GM10266 (cell line): ENCODE results near the gene VAPA.

ENCODE experiments used
- DNase-seq: peaks from one replicate; pipeline ENCODE4 v3.0.0; 2012; ENCODE audit errors: extremely low spot score
- CTCF ChIP-seq: IDR thresholded peaks from 2 replicates; pipeline ENCODE4 v1.5.1; 2012; ENCODE audit warnings: mild to moderate bottlenecking, low read depth; ENCODE audit not compliant: control insufficient read depth, insufficient read depth; ENCODE audit errors: missing control alignments

The VAPA gene

GRCh38 chr18:9952633-9953416 is 39.0 kb downstream of the VAPA start:
- TF ChIP-seq CTCF: no peak
- DNase-seq: no peak

GRCh38 chr18:9958861-9959399 is 45.1 kb downstream of the VAPA start:
- no peak for DNase-seq
- TF ChIP-seq CTCF: no peak

GRCh38 chr18:9959564-9959963 is 45.7 kb downstream of the VAPA start:
- TF ChIP-seq CTCF: no peak
- no peak for DNase-seq

GRCh38 chr18:9960258-9960904 is 46.6 kb downstream of the VAPA start:
- DNase-seq: no peak
- TF ChIP-seq CTCF: no peak

GRCh38 chr18:9961041-9961440 is 47.2 kb downstream of the VAPA start:
- no peak for DNase-seq
- no peak for TF ChIP-seq CTCF

- TF ChIP-seq CTCF: no peak
- DNase-seq: no peak
These were observed 52.2 kb downstream of the VAPA start for GRCh38 chr18:9965711-9966624.
